T follicular helper cell (primary cell): ENCODE results near the gene XIST.
"Not testable (repeated sequence)": the region's sequence is repeated elsewhere in the genome, so short reads cannot be mapped to it uniquely, and the experiment has no call there.

Experiments used
- DNase-seq: peaks from one replicate; pipeline ENCODE4 v3.0.0-alpha.2; 2020; ENCODE audit warnings: low read depth

The XIST gene

GRCh38 chrX:73804109-73804508 is 48.4 kb downstream of the XIST start:
- DNase-seq: not testable (repeated sequence)

DNA sequence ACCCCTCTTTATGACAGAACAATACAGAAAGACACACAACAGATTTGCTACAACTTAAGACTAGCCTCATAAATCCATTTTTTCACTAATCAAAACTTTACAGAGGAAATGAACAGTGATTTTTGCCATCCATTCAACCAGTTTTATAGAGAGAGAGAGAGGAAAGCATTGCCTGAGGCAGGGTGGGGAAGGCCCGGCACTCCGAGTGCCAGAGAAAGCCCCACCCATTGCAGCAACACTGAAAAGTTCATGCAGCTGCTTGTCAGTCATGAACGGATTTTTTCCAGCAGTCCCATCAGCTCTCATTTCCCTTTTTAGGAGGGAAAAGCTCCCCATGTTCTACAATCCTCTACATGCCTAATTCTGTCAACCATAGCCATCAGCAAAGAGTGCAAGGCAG is 52.6 kb downstream of the XIST start:
- no peak for DNase-seq

- DNase-seq: not testable (repeated sequence)
Measured at GRCh38 chrX:73792511-73792910, 60.0 kb downstream of the XIST start.

- DNase-seq: no peak
Measured at GRCh38 chrX:73785493-73785892, 67.0 kb downstream of the XIST start.
